ENCODE data around the gene SLC35F4. TPM values are rescaled to one million over a fixed set of nuclear protein-coding genes. Genes with fewer than 3 reads are reported as not detected.

The SLC35F4 gene
- total and polyA plus RNA-seq, 12 donors = 0.22 TPM; not detected in 11

DNA sequence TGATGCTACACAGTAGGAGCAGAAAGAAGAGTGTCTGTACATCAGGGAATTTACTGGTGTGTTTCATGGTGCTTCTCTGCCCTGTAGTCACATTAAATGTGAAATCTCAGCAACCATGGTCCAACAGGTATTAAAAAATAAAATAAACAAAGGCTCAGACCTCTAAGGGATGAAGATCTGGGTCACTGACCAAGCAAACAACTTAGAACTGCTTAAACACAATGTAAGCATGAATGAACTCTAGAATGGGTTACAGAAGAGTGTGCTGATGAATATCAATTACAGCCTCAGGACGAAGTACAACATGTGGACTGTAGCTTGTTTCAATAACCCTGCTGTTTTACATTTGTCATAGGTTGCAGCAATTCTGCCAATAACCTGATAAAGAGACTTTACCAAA is 47.4 kb downstream of the SLC35F4 start:
- no peak for DNase-seq
- H3K4me3 ChIP-seq = no peak overlapping the region
- H3K27me3 ChIP-seq = no peaks in the 10 kb centered on the region
- WGBS, 4 donors = 31 to 52% (median 44%) methylated on average over 1 of the region's 1 CpG
- H3K36me3 ChIP-seq (replicated peaks in 1 of 2) = no peaks in the 10 kb centered on the region
- intact Hi-C loops (cut with DNase I) = no loop called here
- TF ChIP-seq, protein P1, sequence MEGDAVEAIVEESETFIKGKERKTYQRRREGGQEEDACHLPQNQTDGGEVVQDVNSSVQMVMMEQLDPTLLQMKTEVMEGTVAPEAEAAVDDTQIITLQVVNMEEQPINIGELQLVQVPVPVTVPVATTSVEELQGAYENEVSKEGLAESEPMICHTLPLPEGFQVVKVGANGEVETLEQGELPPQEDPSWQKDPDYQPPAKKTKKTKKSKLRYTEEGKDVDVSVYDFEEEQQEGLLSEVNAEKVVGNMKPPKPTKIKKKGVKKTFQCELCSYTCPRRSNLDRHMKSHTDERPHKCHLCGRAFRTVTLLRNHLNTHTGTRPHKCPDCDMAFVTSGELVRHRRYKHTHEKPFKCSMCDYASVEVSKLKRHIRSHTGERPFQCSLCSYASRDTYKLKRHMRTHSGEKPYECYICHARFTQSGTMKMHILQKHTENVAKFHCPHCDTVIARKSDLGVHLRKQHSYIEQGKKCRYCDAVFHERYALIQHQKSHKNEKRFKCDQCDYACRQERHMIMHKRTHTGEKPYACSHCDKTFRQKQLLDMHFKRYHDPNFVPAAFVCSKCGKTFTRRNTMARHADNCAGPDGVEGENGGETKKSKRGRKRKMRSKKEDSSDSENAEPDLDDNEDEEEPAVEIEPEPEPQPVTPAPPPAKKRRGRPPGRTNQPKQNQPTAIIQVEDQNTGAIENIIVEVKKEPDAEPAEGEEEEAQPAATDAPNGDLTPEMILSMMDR (IDR thresholded peaks at IDR 0.05) = no peak
- TF ChIP-seq POLR2A (IDR thresholded peaks at IDR 0.05) = no peak
- H3K27ac ChIP-seq = no peak overlapping the region
- H3K4me1 ChIP-seq (replicated peaks in 1 of 2) = no peaks in the 10 kb centered on the region
- no peaks in the 10 kb centered on the region for H3K9me3 ChIP-seq (replicated peaks in 1 of 3)

DNA sequence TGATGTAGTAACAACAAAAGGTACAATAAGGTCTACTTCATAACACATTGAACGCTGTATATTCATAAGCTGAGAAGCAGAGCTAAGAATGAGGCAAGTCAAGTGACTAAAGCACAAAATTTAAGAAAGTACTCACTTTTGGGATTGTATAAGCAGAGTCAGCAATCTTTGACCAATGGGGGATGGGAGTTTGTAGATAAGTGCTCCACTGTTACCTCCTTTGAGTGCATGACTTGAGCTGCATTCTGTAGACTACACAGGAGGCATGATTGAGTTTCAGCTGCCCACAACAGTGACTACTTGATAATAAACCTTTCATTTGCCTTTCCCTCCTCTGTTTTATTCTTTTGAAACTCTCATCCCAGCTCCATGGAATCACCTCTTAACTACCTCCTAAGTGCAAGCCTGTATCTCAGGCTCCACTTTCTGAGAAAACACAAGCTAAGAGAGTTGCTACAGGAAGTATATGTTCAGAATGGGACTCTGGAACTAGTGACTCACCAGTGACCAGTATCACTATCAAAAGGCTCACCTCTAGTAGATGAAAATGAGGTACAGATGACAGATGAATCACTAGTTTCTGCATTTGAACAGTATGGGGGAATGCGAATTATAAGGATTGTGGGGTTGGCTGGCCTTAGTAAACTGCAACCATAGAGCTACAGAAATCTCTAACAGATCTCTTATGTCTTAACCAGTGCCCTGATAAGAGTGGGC is 49.2 kb downstream of the SLC35F4 start:
- 83 to 88% (median 87%) methylated on average over 2 of the region's 2 CpGs for WGBS, 4 donors
- Histone ChIP-seq H3K4me3 (no peak overlapping the region), H3K36me3 (replicated peaks in 1 of 2) (no peaks in the 10 kb centered on the region), H3K27ac (no peak overlapping the region), H3K27me3 (no peaks in the 10 kb centered on the region), H3K4me1 (replicated peaks in 1 of 2) (no peaks in the 10 kb centered on the region), H3K9me3 (replicated peaks in 1 of 3) (no peaks in the 10 kb centered on the region)
- TF ChIP-seq POLR2A (IDR thresholded peaks at IDR 0.05) = no peak
- TF ChIP-seq, protein P1 (IDR thresholded peaks at IDR 0.05) = no peak
- no peak for DNase-seq
- intact Hi-C loops (cut with DNase I) = no loop called here

DNA sequence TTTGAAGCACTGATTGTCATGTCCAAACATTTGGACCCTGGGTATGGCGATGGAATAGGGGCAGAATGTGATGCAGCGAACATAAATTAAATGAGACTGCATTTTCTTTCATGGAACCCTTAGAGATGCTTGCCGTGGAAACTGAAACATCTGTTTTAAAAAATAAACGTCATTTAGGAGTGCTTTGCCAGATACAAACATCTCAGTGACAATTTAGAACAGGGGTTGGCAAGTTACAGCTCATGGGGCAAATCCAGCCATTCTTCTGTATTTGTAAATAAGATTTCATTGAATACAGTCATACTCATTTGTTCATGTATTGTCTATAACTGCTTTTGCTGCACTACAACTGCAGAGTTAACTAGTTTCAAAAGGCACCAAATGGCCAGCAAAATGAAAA is 51.2 kb downstream of the SLC35F4 start:
- TF ChIP-seq POLR2A (IDR thresholded peaks at IDR 0.05) = no peak
- TF ChIP-seq, protein P1 (IDR thresholded peaks at IDR 0.05) = no peak
- Histone ChIP-seq H3K36me3 (replicated peaks in 1 of 2) (no peaks in the 10 kb centered on the region), H3K27ac (no peak overlapping the region), H3K4me1 (replicated peaks in 1 of 2) (no peaks in the 10 kb centered on the region), H3K27me3 (no peaks in the 10 kb centered on the region), H3K9me3 (replicated peaks in 1 of 3) (no peaks in the 10 kb centered on the region), H3K4me3 (no peak overlapping the region)
- intact Hi-C loops (cut with DNase I) = no loop called here
- DNase-seq = no peak
- 70 to 73% (median 72%) methylated on average over 4 of the region's 4 CpGs for WGBS, 4 donors

DNA sequence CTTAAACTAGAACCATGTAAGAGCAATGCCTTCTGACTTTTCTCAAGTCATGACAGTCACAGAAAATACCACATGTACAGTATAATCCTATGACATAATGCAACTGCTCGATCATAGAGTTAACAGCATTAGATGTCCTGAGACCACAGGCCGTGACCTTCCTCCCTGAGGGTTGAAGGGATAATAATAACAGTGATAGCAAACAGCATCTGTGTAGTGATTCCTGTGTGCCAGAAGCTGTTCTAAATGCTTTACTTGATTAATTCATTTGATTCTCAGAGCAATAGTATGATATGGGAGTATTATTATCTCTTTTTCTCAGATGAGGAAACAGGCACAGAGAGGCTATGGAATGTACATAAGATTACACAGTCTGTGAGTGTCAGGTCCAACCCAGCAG is 53.2 kb downstream of the SLC35F4 start:
- Histone ChIP-seq H3K4me1 (replicated peaks in 1 of 2) (no peaks in the 10 kb centered on the region), H3K4me3 (no peak overlapping the region), H3K27me3 (no peaks in the 10 kb centered on the region), H3K36me3 (replicated peaks in 1 of 2) (no peaks in the 10 kb centered on the region), H3K9me3 (replicated peaks in 1 of 3) (no peaks in the 10 kb centered on the region), H3K27ac (no peak overlapping the region)
- WGBS, 4 donors = 68 to 83% (median 76%) methylated on average over 2 of the region's 2 CpGs
- TF ChIP-seq POLR2A (IDR thresholded peaks at IDR 0.05) = no peak
- TF ChIP-seq, protein P1 (IDR thresholded peaks at IDR 0.05) = no peak
- intact Hi-C loops (cut with DNase I) = no loop called here
- DNase-seq = no peak

Data from adrenal gland (tissue), 12 donors.